GM21390 (cell line): Measurements from ENCODE around the gene TMEM163.
A peak's percentile ranks its signal among the peaks of the same experiment; 100 is the strongest.

Experiments
- ATAC-seq: cut with Tn5 transposase; IDR thresholded peaks from one replicate; pipeline ENCODE4 v1.9.1; 2021; ENCODE audit not compliant: unreplicated experiment

Gene TMEM163

DNA sequence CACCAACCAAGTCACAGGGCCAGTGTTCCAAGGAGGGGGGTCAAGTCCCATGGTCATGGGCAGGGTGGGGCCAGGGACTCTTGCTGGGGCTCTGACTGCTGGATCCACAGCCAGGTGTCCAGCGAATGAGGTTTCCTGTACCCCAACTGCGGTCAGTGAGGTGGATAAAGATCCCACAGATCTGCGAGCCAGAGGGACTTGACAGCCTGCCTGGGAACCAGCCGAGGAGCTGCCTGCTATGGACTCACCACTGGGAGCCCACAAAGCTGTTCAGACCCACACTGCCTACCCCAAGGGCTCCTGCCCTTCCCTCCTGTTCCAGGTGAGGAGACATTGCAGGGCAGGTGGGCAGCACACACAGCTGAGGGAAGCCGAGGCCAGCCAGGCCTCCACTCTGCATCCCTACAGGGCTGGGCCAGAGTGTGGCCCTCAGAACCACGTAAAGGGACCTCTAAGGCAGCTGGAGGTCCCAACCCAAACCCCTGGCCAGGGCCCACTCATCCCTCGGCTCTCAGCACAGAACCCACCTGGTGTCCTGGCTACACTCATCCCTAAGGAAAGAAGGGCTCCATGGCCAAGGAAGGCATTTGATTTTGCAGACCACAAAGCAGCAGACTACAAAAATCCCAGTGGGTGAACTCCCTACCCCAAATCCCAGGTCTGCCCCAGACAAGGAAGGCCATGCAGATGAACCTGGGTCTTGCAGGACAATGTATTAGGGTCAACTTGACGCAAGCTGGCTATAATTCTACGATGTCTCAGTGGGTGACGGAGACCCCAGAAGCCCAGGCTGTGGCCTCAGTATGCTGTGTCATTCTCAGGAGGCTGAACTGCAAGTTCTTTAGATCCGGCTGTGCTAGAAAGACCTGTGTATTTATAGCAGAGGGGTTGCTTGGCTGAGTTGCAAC is 255.8 kb downstream of the TMEM163 start:
- ATAC-seq, result no peak

DNA sequence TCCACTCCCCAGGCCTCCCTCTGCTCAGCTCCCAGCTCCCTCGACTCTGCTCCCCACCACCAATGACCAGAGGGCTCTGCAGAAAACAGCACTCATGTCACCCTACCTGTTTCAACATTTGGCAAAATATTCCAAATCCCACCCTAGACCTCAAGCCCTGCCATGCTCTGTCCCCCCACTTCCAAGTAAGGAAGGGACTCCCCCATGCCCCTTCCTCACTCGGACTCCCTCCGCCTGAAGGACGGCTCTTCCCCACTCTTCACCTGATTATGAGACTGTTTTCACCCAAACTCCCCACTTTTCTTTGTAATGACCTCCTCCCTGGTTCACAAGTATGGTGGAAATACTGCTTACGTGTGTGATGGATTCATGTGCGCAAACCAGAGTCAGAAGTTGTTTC is 256.5 kb downstream of the TMEM163 start:
- no peak for ATAC-seq

DNA sequence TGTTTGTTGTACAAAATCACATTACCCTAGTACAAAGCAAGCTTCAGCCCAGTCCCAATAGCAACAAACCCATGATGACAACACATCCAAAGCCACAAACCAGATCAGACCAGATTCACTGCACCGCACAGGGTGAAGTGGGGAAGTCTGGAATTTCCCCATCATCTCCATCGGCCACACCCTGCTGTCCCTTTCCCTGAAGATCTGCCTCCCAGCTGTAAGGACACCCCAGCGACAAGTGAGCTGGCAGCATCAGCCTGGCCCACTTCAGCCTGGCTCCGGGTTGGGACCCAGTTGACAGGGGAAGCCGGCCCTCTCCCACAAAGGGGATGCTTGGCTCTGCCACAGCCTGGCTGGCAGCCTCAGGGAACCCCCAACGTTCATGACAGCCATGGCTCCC is 257.3 kb downstream of the TMEM163 start:
- ATAC-seq, result no peak

DNA sequence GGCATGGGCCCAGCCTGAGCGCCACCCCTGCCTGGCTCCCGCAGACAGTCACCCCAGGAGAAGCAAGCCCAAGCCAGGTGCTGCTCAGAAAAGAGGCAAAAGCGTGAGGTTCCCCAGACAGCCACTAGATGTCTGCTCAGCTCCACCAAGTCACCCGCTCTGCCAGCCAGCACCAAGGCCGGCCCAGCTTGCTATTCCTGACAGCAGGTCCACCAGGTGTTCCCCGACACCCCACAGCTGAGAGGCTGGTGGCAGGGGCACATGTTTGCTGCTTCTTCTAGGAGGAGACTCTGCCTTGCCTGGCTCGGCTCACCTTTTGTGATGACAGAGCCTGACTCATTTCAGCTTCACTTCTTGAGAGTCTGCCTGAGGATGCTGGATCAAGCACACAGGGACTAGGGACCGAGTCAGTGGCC is 258.2 kb downstream of the TMEM163 start:
- peak; percentile 83 for ATAC-seq

DNA sequence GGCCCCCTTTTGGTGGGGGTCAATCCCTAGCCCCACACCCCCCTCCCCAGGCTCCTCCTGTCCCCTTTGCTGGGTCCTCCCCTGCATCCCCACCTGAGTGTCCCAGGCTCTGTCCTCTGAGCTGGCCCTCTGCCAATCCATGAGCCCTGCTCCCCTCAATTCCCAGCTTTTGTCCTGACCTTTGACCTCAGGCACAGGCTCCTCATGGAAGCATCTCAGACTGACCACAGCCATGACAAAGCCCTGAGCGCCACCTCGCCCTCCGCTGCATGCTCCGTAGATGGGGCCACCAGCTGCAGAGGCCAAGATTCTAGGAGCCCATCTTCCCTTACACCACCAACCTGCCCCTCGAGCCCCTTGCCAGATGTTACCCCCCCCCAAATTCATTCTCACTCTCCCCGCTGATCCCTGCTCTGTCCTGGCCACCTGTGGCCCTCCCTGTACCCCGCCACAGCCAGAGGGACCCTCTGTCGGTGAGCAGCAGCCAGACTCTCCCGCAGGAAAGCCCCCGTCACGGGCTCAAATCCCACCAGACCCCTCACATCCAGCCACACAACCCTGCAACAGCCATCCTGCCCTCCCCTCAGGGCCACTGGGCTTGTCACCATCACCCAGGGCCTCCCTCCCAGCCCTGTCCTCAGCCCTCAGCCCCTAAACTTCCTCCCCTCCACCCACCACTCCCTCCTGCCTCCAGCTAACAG is 258.9 kb downstream of the TMEM163 start:
- no peak for ATAC-seq

GRCh38 chr2:134458950-134459349 is 259.9 kb downstream of the TMEM163 start:
- ATAC-seq, result no peak

DNA sequence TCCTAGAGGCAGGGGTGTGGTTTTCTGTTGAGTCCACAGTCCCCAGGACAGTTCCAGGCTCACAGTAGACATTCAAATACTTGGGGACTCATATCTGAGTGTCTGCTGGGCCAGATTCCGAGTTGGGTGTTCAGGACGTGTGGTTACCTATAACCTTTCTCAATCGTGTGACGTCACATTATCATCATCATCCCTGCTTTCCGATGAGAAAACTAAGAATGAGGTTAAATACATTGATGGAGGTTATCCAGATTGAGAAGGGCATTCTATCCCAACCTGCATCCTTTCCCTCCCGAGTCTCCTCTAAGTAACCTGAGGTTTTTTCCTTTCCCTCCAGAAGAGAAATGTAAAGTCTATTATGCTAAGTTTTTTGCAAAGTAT is 260.3 kb downstream of the TMEM163 start:
- ATAC-seq, result no peak

DNA sequence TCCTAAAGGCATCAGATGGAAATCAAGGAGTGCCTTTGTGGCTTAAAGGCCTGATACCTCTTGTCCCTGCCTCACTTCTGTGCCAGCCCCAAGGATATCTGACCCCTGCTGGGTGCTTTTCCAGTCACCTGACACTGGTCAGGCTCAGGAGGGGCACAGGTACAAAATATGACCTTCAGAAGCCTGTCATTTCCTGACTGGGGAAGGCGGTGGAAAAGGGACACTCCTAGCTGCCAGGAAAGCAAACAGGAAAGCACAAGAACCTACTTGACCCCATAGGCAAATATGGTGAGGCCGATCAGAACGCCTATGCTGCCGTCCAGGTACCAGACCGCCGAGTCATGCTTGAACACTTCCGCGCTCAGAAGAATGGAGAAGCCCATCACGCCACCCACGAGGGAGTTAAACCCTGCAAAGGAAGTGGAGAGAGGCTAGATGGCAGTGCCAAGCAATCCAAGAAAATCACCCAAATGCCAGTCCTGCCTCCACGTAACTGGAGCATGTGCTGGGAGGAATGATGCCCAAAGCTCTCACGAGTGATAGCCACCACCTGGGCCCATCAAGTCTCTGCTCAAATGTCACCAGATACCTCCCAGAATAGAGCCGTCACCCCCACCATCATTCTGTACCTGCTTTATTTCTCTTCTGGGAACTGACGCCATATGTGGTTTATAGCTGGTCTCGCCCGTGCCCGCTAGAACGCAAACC is 260.9 kb downstream of the TMEM163 start:
- no peak for ATAC-seq

DNA sequence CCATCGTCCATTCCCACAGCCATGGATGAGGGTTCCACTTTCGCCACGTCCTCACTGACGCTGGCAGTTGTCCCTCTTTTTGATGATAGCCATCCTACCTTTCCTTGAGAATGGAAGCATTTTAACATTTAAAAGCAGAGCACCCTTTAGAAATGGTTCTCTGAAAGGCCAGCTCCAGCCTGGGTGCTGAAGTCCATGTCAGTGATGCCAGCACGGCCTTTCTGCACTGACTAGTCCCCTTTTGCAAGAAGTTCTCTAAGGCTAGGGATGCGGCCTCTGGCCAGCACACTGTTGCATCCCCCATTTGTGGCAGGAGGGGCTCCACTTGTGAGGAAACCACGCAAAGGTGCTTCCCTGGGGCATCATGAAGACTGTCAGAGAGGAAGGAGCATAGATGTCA is 261.4 kb downstream of the TMEM163 start:
- ATAC-seq, result no peak

- no peak for ATAC-seq
Measured at GRCh38 chr2:134455426-134455825, 263.4 kb downstream of the TMEM163 start.

GRCh38 chr2:134454931-134455330 is 263.9 kb downstream of the TMEM163 start:
- no peak for ATAC-seq

DNA sequence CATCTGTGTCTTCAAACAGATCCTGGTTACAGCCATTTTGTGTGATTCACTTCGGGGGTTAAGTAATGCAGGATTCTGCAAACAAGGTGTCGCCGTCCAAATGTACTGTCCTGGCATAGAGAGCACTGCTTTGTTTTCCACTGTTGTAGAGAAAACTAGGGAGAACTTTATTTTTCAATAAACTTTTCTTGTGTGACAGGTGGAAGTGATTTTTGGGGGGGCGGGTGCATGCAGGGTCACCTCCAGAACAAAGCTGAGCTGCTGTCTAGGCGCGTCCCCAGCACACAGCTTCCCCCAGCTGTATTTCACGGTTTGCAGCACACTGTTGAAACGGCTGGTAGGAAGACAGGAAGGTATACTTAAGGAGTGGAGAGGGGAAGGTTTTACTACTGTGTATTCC is 264.4 kb downstream of the TMEM163 start:
- ATAC-seq, result no peak

DNA sequence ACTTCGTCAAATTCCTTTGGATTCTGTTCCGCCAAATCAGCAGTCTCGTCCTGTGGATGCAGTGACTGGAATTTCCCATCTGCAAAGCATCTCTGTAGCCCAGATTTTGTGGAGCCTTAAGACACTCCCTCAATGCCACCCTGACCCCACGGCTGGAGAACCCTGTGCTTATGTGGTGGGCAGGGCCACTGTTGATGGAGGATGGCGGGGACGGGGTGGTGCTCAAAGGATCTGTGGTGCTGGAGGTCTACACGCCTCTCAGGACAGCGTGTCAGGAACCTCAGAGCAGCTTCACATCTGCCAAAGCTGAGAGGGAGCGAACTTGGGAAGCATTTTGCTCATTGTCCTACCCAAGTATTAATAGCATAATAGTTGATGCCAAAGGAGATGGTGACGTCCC is 264.8 kb downstream of the TMEM163 start:
- no peak for ATAC-seq

GRCh38 chr2:134453476-134453875 is 265.3 kb downstream of the TMEM163 start:
- no peak for ATAC-seq

- ATAC-seq, result no peak
Measured at GRCh38 chr2:134452042-134452733, 266.6 kb downstream of the TMEM163 start.

DNA sequence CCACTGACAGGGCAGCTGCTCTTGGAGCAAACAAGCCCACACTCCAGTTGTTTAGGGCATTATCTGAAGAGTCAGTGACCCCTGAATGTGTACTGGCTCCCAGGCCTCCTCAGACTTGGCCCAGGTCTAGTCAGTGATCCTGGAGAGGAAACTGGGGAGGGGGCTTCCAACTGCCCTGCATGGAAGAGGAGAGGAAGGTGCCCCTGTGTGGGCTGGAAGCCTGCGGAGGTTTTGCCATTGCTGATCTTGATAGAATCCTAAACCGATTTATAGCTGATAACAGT is 267.5 kb downstream of the TMEM163 start:
- ATAC-seq, result no peak

- no peak for ATAC-seq
Measured at GRCh38 chr2:134449751-134450513, 268.9 kb downstream of the TMEM163 start.

GRCh38 chr2:134449157-134449556 is 269.6 kb downstream of the TMEM163 start:
- ATAC-seq, result no peak

DNA sequence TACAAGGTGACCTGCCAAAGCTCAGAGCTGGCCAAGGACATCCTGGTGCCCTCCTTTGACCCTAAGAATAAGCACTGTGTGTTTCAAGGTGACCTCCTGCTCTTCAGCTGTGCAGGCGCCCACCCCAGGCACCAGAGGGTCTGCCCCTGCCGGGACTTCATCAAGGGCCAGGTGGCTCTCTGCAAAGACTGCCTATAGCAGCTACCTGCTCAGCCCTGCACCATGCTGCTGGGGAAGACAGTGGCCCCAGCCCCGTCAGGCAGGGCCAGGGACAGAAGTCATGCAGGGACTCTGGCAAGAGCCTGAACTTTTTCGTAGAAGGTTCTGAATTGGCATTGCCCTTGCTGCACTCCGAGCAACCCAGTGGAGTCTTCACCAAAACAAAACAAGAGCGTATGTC is 270.1 kb downstream of the TMEM163 start:
- no peak for ATAC-seq

- no peak for ATAC-seq
Measured at GRCh38 chr2:134447669-134448068, 271.1 kb downstream of the TMEM163 start.
